SH-SY5Y (cell line): ENCODE data around the gene GCM1.

Source experiments
- GATA2 ChIP-seq: IDR thresholded peaks from 2 replicates; pipeline ENCODE4 v1.6.1; 2011; ENCODE audit warnings: mild to moderate bottlenecking, low read depth, low read length
- GATA3 ChIP-seq: IDR thresholded peaks from 2 replicates; pipeline ENCODE4 v1.6.1; 2011; ENCODE audit warnings: low read depth, mild to moderate bottlenecking, low read length, moderate library complexity

- no peak for TF ChIP-seq GATA2
- no peak for TF ChIP-seq GATA3
Observed at GRCh38 chr6:53188833-53189232, 40.2 kb upstream of the GCM1 start.
